Left ventricle myocardium superior (tissue), 1 donor: ENCODE data around the gene RBMS2. TPM values are rescaled to one million over a fixed set of nuclear protein-coding genes. Genes with fewer than 3 reads are reported as not detected.
"Not testable (repeated sequence)": the region's sequence is repeated elsewhere in the genome, so short reads cannot be mapped to it uniquely, and the experiment has no call there.

Experiments used
- ATAC-seq: fragments of 200-7000 bp; cut with Tn5 transposase; one replicate; pipeline ENCODE4 v1.9.1; 2020; ENCODE audit warnings: mild to moderate bottlenecking, moderate library complexity
- DNase-seq: peaks from one replicate; pipeline ENCODE4 v3.0.0-alpha.2; 2020
- intact Hi-C: fragments of 100-400 bp; cut with micrococcal nuclease; formaldehyde crosslinking; loops from one replicate; pipeline ENCODE4 v1.11.0; 2022
- total RNA-seq: library from RNA; stranded (reverse); fragmentation: NEBNext Ultra II Directional; extraction: Animal tissue kit (Norgen Biotek cat#: 25700); gene quantifications from one replicate; pipeline ENCODE4 v1.2.1, GENCODE V29; 2021
- donor health status: DM: no; HTN: yes; CAD: no; lungs with severe emphysema.

RBMS2 gene
- total RNA-seq, 1 donor from 2014 or later = 26.9 TPM

GRCh38 chr12:56499879-56500278, 21.7 kb upstream of the RBMS2 start:
- DNase-seq, intact Hi-C loops, ATAC-seq: not testable (repeated sequence)

GRCh38 chr12:56510786-56511185, 10.8 kb upstream of the RBMS2 start:
- ATAC-seq (no peak), DNase-seq (no peak)
- intact Hi-C loops = no loop called here

- intact Hi-C loops, DNase-seq: not testable (repeated sequence)
- peak; percentile 17 for ATAC-seq
Observed at GRCh38 chr12:56514014-56514318, 7.7 kb upstream of the RBMS2 start.

GRCh38 chr12:56517854-56518253, 3.8 kb upstream of the RBMS2 start:
- no peak for DNase-seq
- intact Hi-C loops = loop anchor here (5.0 kb wide), 1 partner anchor 49 kb away; no protein-coding TSS in a partner anchor
- ATAC-seq = no peak

- ATAC-seq = no peak
- no peak for DNase-seq
- intact Hi-C loops = loop anchor here (5.0 kb wide), 1 partner anchor 49 kb away; no protein-coding TSS in a partner anchor
Observed at GRCh38 chr12:56518570-56518969, 3.0 kb upstream of the RBMS2 start.

GRCh38 chr12:56520048-56520447, 1.6 kb upstream of the RBMS2 start:
- ATAC-seq (peak; percentile 50), DNase-seq (no peak)
- intact Hi-C loops = loop anchor here (10.0 kb wide), 1 partner anchor 115 kb away; the partner anchor contains the start of gene BAZ2A

GRCh38 chr12:56520506-56520905, 1.1 kb upstream of the RBMS2 start:
- peak; percentile 23 for ATAC-seq
- DNase-seq = no peak
- intact Hi-C loops = loop anchor here (10.0 kb wide), 1 partner anchor 114 kb away; the partner anchor contains the start of gene BAZ2A

- ATAC-seq (peak; percentile 17), DNase-seq (no peak)
- intact Hi-C loops = loop anchor here (10.0 kb wide), 1 partner anchor 114 kb away; the partner anchor contains the start of gene BAZ2A
Observed at GRCh38 chr12:56521209-56521589, 421 bp upstream of the RBMS2 start.

GRCh38 chr12:56522411-56523193, 982 bp downstream of the RBMS2 start:
- peak; percentile 6 for ATAC-seq

GRCh38 chr12:56528846-56529245, 7.2 kb downstream of the RBMS2 start:
- ATAC-seq = no peak
- intact Hi-C loops = loop anchor here (10.0 kb wide), 1 partner anchor 106 kb away; the partner anchor contains the start of gene BAZ2A
- no peak for DNase-seq

More at GRCh38 chr12:56522411-56523193, 982 bp downstream of the RBMS2 start:
- intact Hi-C loops = loop anchor here (10.0 kb wide), 1 partner anchor 112 kb away; the partner anchor contains the start of gene BAZ2A
- no peak for DNase-seq

GRCh38 chr12:56529656-56530055, 8.0 kb downstream of the RBMS2 start:
- intact Hi-C loops = loop anchor here (10.0 kb wide), 1 partner anchor 105 kb away; the partner anchor contains the start of gene BAZ2A
- DNase-seq (no peak), ATAC-seq (no peak)

GRCh38 chr12:56530390-56531055, 8.9 kb downstream of the RBMS2 start:
- intact Hi-C loops = no loop called here
- ATAC-seq = no peak
- no peak for DNase-seq

GRCh38 chr12:56537546-56537945, 15.9 kb downstream of the RBMS2 start:
- intact Hi-C loops = no loop called here
- DNase-seq = no peak
- ATAC-seq = no peak

- ATAC-seq (peak; percentile 67), DNase-seq (no peak)
- intact Hi-C loops = no loop called here
Observed at GRCh38 chr12:56541631-56542030, 20.0 kb downstream of the RBMS2 start.

GRCh38 chr12:56542164-56542563, 20.5 kb downstream of the RBMS2 start:
- no peak for ATAC-seq
- no peak for DNase-seq
- intact Hi-C loops = no loop called here

- DNase-seq = no peak
- ATAC-seq = no peak
- intact Hi-C loops = no loop called here
Observed at GRCh38 chr12:56545023-56545604, 23.5 kb downstream of the RBMS2 start.

- DNase-seq (no peak), ATAC-seq (no peak)
- intact Hi-C loops = no loop called here
Observed at GRCh38 chr12:56546680-56547079, 25.1 kb downstream of the RBMS2 start.

- no peak for DNase-seq
Observed at GRCh38 chr12:56551070-56551469, 29.4 kb downstream of the RBMS2 start.

GRCh38 chr12:56565510-56566101, 44.0 kb downstream of the RBMS2 start:
- DNase-seq (peak; percentile 82), ATAC-seq (peak; percentile 94)
- intact Hi-C loops = loop anchor here (5.0 kb wide), 1 partner anchor 48 kb away; no protein-coding TSS in a partner anchor

More at GRCh38 chr12:56551070-56551469, 29.4 kb downstream of the RBMS2 start:
- no peak for ATAC-seq
- intact Hi-C loops = no loop called here
